Astrocyte of the hippocampus (primary cell): ENCODE results near the gene ITPA.
"Not testable (repeated sequence)": the region's sequence is repeated elsewhere in the genome, so short reads cannot be mapped to it uniquely, and the experiment has no call there.

ENCODE experiments used
- DNase-seq: peaks from one replicate; pipeline ENCODE4 v3.0.0; 2011; ENCODE audit warnings: low read depth, low spot score

ITPA gene

GRCh38 chr20:3199976-3200755 lies 9.1 kb upstream of the ITPA start:
- no peak for DNase-seq

DNA sequence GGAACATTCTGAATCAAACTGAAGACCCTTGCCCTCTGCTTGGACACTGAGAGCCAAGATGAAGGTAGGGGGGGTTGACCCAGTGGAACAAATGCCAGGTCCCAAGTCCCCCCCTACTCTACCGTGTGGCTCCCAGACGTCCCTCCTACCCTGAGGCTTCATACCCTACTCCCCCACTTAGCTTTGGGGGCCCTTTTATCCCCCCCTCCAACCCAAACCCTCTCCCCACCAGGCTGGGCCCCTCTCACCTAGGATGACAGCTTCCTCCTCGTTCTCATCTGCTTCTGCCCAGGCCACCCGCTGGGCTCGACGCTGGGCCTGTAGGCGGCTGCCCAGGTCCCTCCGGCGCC lies 6.4 kb upstream of the ITPA start:
- no peak for DNase-seq

- DNase-seq, result peak; percentile 41
These were observed 5.8 kb upstream of the ITPA start for GRCh38 chr20:3203315-3204123.

DNA sequence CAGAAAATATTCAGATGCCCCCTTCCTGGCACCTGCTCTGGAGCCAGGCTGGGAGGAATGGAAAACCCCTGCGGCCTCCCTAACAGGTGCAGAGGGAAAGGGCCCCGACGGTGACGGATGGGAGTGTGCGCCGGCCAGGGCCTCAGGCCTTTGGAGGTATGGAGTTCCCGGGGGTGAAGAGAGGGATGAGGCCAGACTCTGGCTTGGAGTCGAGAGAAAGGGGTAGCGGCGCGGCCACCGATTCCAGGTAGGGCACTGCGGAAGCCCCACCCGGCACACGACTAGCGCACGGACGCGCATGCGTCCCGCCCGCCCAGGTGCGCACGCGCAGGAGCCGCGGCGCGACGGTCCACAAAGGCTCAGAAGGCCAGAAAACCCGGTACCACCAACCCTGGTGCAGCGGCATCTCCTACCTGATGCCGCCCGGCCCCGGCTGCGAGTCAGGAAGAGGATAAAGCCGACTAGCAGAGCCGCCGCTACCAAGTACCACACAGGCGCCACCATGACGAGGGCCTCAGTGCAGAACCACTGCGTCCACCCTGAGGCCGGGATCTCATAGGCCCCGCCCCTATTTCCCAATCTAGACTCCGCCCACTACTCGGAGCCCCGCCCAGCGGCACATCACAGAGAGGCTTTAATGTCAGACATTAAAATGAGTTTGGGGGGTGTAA lies 5.0 kb upstream of the ITPA start, which contains the start of gene DDRGK1:
Gene DDRGK1, minus strand, starts transcription at position 559 of the 671 bp plus-strand sequence. Its CDS starts 55 bp downstream, at position 504.
- DNase-seq, result peak; percentile 91

DNA sequence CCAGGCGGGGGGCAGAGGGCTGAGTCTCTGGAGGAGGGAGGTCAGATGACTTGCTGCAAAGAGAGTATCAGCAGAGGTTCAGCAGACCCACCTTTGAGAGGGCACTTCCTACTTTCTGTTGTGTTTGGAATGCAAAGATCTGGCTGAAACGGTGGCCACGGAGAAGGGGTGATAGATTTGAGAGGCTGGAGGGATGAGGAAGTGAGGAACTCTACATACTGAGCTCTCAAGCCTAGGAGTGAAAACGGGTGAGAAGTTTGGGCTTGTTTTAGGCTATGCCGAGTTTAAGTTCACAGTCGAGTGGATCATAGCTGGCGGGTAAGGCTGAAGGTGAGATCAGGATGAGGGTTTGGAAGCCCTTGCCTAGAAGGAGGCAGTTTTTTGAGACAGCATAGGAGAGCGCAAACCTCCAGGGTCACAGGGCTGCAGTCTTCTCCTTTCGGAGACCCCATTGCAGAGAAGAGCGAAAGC lies 477 bp upstream of the ITPA start:
- DNase-seq, result peak; percentile 37

DNA sequence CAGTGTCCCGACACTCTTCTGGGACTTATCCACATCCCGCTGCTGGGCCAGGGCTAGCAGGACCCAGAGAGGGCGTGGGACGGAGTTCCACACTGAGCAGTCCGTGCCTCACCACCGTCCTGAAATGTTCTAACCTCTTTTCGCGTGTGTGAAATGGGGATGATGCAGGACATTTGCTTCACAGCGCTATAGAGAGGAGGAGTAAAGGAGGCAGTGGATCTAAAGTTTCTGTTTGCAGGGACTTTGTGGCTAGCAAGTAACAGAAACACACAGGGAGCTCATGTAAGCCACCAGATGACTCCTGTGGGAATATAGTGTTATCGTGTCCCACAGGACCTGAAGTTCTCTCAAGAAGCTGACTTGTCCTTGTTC lies 634 bp downstream of the ITPA start:
- DNase-seq, result peak; percentile 37

- DNase-seq, result no peak
These were observed 1.0 kb downstream of the ITPA start for GRCh38 chr20:3210346-3210745.

DNA sequence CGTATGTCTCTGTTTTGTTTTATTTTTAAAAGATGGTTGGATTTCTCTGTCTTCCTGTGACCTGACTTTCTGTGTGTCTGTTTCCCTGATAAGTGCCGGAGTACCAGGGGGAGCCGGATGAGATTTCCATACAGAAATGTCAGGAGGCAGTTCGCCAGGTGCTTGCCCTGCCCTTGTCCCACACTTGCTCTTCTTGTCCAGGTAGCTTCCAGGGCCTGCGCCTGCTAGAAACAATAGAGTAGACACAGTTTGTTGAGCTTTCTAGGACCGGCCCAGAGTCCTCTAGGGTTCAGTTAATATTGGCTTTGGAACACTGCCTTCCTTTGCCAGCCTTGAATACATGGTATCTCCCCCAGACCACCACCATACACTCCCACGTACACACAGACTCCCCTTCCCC lies 3.9 kb downstream of the ITPA start:
- DNase-seq, result no peak

DNA sequence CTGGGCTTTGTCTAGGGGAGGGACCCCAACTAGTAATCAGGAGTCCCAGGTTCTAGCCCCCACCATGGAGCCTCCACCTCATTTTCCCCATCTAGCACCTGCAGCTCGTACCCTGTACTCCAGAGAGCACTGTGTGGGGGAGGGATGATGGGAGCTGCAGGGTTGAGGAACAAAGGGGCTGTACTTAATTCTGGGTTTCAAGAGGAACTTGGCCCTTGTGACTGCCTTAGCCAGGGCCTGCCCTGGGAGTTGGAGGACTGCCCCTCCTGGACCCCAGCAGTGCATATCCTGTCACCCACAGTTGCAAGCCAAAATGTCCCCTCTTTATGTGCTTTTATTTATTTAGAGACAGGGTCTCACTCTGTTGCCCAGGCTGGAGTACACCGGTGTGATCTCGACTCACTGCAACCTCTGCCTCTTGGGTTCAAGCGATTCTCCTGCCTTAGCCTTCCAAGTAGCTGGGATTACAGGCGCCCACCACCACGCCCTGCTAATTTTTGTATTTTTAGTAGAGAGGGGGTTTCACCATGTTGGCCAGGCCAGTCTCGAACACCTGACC lies 6.1 kb downstream of the ITPA start:
- DNase-seq, result not testable (repeated sequence)

DNA sequence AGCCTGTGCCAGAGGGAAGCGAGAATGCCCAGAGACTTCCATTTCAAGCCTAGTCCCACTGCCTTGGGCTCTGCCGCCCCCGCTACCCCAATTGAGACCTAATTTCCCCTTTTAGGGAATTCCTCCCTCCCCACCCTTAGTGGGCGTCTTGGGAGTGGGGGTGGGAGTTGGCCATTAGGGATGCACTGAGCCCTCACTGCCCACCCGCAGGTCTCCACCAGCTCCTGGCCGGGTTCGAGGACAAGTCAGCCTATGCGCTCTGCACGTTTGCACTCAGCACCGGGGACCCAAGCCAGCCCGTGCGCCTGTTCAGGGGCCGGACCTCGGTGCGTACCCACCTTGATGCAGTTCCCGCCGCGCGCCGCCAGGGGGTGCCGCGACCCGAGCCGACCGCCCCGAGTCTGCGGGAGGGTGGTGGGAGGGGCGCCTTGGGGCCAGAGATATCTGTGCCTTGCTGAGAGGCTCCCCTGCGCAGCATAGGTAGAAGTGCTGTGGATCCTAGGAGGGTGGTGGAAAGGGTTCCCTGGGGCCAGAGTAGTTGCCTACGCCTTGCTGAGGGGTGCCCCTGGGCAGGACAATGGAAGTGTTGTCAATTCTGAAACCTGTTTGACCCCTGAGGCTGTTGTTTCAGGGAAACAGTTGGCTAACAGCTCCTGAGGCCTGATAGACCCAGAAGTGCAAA lies 9.2 kb downstream of the ITPA start:
- peak; percentile 74 for DNase-seq

GRCh38 chr20:3221398-3222226 lies 12.3 kb downstream of the ITPA start:
- no peak for DNase-seq

DNA sequence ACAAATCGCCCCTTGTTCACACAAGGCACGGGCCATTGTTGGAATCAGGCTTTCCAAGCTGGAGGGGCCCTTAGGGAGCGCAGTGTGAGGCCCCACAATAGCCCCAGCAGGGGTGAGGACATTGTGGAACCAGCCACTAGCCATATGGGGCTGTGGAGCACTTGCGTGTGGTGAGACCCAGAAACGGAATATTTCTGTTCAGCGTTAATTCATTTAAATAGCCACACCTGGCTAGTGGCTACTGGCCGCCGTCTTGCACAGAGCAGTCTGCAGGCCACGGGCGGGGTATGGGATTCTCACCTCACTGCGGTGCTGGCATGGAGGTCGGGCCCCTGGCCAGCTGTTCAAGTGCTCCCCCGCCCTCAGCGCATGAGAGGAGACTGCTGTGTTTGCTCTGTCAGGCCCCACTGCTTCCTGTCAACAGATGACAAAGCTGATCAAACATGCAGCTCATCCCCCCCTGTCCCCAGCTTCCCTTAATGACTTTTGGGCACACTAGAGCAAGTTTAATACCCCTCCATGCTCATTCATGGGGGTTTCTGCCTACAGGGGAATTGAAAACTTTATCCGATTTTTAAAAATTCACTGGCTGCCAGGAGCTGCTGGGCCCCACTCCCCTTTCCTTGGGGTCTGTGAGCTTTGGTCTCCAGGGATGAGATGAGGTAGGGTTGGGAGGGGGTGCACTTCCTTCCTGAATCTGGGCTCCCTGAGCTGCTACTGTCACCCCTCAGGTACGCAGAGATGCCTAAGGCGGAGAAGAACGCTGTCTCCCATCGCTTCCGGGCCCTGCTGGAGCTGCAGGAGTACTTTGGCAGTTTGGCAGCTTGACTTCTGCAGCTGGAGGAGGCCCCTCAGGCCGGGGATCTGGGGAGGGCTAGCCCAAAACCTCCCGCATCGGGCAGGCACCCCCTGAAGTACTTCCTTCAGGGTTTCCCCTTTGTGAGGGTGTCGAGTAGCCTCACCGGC lies 13.6 kb downstream of the ITPA start:
- DNase-seq, result no peak

GRCh38 chr20:3223651-3223993 lies 14.3 kb downstream of the ITPA start:
- no peak for DNase-seq

DNA sequence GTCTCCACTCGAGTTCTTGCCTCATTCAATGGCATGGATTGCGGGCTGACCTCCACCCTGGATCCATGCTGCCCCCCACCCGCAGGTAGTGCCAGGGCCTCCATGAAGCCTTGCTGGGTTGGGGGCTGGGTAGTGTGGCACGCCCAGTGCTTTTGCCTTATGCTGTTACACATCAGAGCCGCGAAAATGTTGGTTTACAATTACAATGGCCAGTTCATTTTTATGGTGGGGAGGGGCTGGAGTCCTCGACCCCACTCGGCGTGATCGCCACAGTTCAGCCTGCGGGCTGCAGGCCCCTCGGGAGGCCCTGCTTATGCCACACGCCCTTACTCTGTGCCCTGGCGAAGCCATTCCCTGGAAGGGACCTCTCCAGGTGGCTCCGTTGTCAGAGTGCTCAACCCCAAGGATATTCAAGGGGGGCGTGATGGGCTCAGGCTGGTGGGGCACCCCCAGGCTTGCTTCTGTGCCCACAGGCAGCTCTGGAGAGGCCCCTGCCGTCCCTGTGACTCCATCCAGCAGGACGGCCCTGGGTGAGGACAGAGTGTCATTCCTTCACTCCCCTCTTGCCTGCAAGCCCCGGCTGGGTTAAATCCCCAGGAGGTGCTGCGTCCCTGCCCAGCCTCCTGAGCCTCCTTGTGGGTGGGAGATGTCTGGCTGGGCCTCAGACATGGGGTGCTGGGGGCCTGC lies 14.8 kb downstream of the ITPA start:
- DNase-seq, result no peak

DNA sequence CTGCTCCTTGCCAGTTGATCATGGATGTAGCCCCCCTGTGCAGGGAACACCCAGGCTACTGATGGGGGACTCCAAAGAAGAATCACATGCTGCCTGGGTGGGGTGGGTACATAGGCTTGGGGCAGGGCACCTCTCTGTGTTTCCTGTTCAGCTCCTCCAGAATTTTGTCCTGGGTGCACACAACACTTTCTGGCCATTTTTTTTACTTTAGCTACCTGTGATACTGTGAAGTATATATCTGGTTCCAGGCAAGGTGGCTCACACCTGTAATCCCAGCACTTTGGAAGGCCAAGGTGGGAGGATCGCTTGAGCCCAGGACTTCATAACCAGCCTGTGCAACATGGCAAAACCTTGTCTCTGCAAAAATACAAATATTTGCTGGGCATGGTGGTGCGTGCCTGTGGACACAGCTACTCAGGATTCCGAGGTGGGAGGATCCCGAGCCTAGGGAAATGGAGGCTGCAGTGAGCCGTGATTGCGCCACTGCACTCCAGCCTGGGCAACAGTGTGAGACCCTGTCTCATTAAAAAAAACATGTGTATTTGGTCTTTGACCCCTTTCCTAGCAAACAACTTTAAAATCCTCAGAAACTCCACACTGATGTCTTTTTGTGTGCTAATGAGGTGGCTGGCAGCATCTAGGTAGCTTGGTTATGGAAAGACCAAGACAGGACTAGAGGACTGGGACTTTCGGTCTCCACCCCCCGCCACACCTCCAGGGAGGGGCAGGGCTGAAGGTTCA lies 15.6 kb downstream of the ITPA start:
- no peak for DNase-seq

DNA sequence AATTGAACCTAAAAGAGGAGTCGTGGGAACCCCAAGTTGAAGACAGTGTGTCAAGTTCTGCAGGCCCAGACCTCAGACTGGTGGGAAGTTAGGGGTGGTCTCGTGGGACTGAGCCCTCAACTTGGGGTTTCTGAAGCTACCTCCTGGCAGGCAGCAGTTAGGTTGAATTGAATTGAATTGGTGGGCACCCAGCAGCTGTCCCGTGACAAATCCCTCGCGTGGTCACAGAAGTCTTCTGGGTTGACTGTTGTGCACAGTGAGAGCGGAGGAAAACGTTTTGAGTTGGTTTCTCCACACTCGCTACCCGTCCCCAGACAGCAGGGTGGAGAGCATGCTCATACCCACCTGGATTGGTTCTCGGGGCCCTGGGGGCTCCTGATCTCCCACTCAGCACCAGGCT lies 16.8 kb downstream of the ITPA start:
- DNase-seq, result no peak

GRCh38 chr20:3226864-3227263 lies 17.6 kb downstream of the ITPA start:
- no peak for DNase-seq

DNA sequence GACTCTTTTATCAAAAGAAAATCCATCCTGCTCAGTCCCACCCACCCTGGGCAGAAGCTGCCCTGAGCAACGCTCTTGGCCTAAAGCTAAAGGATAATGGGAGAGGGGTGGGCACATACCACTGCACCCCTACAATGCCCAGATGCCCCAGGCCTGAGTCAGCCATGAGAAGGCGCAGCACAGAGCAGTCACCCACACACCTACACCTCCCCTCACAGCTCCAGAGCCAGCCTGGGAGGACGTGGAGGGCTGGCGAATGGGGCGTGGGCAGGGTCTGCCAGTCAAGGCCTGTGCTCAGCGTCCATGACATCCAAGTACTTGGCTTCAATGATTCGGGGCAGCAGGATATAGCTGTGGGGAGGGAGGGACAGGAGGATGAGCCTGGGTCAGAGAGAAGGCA lies 18.2 kb downstream of the ITPA start:
- DNase-seq, result peak; percentile 51
